SK-MEL-5 (cell line): ENCODE measurements around the gene TTC38. TPM values are rescaled to one million over a fixed set of nuclear protein-coding genes. Genes with fewer than 3 reads are reported as not detected.

Experiments
- DNase-seq: peaks from one replicate; pipeline ENCODE4 v3.0.0-alpha.2; 2016; ENCODE audit warnings: low read depth, low spot score
- in situ Hi-C: cut with HindIII; loops from 2 replicates; pipeline ENCODE4 v1.10.0; 2016; ENCODE audit warnings: low sequenced_read_pairs, high pct_unique_total_duplicates, low pct_unique_long_range_greater_than_20kb
- polyA plus RNA-seq, 2 experiments: library from polyadenylated mRNA; depleted of rRNA; stranded (reverse); fragments of >200 nt; gene quantifications; 2 replicates each; pipeline ENCODE4 v1.2.3, GENCODE V29; 2015
- total RNA-seq: library from RNA; depleted of rRNA; stranded (reverse); fragments of >200 nt; shearing (Covaris generic); gene quantifications from 2 replicates; pipeline ENCODE4 v1.2.3, GENCODE V29; 2014; rRNA removed

TTC38 gene
- 27.8 and 27.9 TPM in 2 replicates for total RNA-seq
- polyA plus RNA-seq (2015; cell fraction: cytosol; rRNA removed): 27.2 and 35.6 TPM in 2 replicates
- polyA plus RNA-seq (2015; cell fraction: nucleus; rRNA removed): 55.9 and 70.4 TPM in 2 replicates

- peak; percentile 84 for DNase-seq
- in situ Hi-C loops: loop anchor here (25.0 kb wide), 1 partner anchor 130 kb away; no protein-coding TSS in a partner anchor
These were observed at the start of gene TTC38 for GRCh38 chr22:46267431-46268279. Gene TTC38 (plus strand): TSS chr22:46268008. CDS start chr22:46268040, 32 bp downstream.

- in situ Hi-C loops: no loop called here
- DNase-seq: no peak
These were observed 48.2 kb upstream of the TTC38 start for GRCh38 chr22:46219636-46220035.

- in situ Hi-C loops: no loop called here
- DNase-seq: no peak
These were observed 46.9 kb upstream of the TTC38 start for GRCh38 chr22:46220921-46221320.

- DNase-seq: no peak
- in situ Hi-C loops: no loop called here
These were observed 43.5 kb upstream of the TTC38 start for GRCh38 chr22:46224044-46224897.

- DNase-seq: no peak
- in situ Hi-C loops: no loop called here
These were observed 42.9 kb upstream of the TTC38 start for GRCh38 chr22:46224898-46225290.

- no peak for DNase-seq
- in situ Hi-C loops: no loop called here
These were observed 42.2 kb upstream of the TTC38 start for GRCh38 chr22:46225631-46226030.

GRCh38 chr22:46226577-46226976 lies 41.2 kb upstream of the TTC38 start:
- in situ Hi-C loops: no loop called here
- DNase-seq: no peak

GRCh38 chr22:46229701-46230100 lies 38.1 kb upstream of the TTC38 start:
- no peak for DNase-seq
- in situ Hi-C loops: no loop called here

GRCh38 chr22:46230262-46230901 lies 37.4 kb upstream of the TTC38 start:
- DNase-seq: no peak
- in situ Hi-C loops: no loop called here

GRCh38 chr22:46233231-46233630 lies 34.6 kb upstream of the TTC38 start:
- peak; percentile 54 for DNase-seq
- in situ Hi-C loops: no loop called here

- in situ Hi-C loops: no loop called here
- no peak for DNase-seq
These were observed 32.8 kb upstream of the TTC38 start for GRCh38 chr22:46234969-46235368.

- in situ Hi-C loops: no loop called here
- no peak for DNase-seq
These were observed 30.2 kb upstream of the TTC38 start for GRCh38 chr22:46237453-46238124.

- DNase-seq: no peak
- in situ Hi-C loops: no loop called here
These were observed 29.3 kb upstream of the TTC38 start for GRCh38 chr22:46238541-46238940.

- in situ Hi-C loops: no loop called here
- no peak for DNase-seq
These were observed 28.4 kb upstream of the TTC38 start for GRCh38 chr22:46239261-46240048.

GRCh38 chr22:46240073-46240472 lies 27.7 kb upstream of the TTC38 start:
- no peak for DNase-seq
- in situ Hi-C loops: no loop called here

- in situ Hi-C loops: no loop called here
- DNase-seq: no peak
These were observed 27.3 kb upstream of the TTC38 start for GRCh38 chr22:46240506-46240905.

GRCh38 chr22:46240907-46241306 lies 26.9 kb upstream of the TTC38 start:
- in situ Hi-C loops: no loop called here
- DNase-seq: no peak
